GM18505 (cell line): ENCODE results near the gene ADIPOQ.
"Not testable (repeated sequence)": the region's sequence is repeated elsewhere in the genome, so short reads cannot be mapped to it uniquely, and the experiment has no call there.

Experiments
- ATAC-seq: cut with Tn5 transposase; IDR thresholded peaks from one replicate; pipeline ENCODE4 v1.9.1; 2021; ENCODE audit not compliant: unreplicated experiment
- POLR2A ChIP-seq: IDR thresholded peaks from 4 replicates; pipeline ENCODE4 v1.6.1; 2011; ENCODE audit warnings: borderline replicate concordance; ENCODE audit not compliant: insufficient read depth, insufficient read length; ENCODE audit errors: extremely low read depth

ADIPOQ gene

GRCh38 chr3:186842426-186843038 lies at the start of gene ADIPOQ:
TSS of gene ADIPOQ (plus strand) at chr3:186842710. CDS start at chr3:186853059, 10,349 bp downstream.
- TF ChIP-seq POLR2A: no peak
- no peak for ATAC-seq

- no peak for TF ChIP-seq POLR2A
- no peak for ATAC-seq
These were observed 44.2 kb upstream of the ADIPOQ start for GRCh38 chr3:186798239-186798874.

GRCh38 chr3:186800285-186800684 lies 42.2 kb upstream of the ADIPOQ start:
- no peak for TF ChIP-seq POLR2A
- ATAC-seq: no peak

GRCh38 chr3:186802701-186803100 lies 39.8 kb upstream of the ADIPOQ start:
- no peak for TF ChIP-seq POLR2A
- ATAC-seq: no peak

- ATAC-seq: not testable (repeated sequence)
These were observed 39.1 kb upstream of the ADIPOQ start for GRCh38 chr3:186803447-186803846.

- ATAC-seq: peak; percentile 91
- peak; percentile 90 for TF ChIP-seq POLR2A
These were observed 36.1 kb upstream of the ADIPOQ start, which contains the start of gene RFC4 for GRCh38 chr3:186806089-186807055. TSS of gene RFC4 (minus strand) at chr3:186806482. CDS start at chr3:186804713, 1,769 bp downstream.

- TF ChIP-seq POLR2A: no peak
- no peak for ATAC-seq
These were observed 35.3 kb upstream of the ADIPOQ start for GRCh38 chr3:186807231-186807630.

GRCh38 chr3:186810336-186810996 lies 32.0 kb upstream of the ADIPOQ start:
- no peak for TF ChIP-seq POLR2A
- ATAC-seq: no peak

GRCh38 chr3:186811313-186811712 lies 31.2 kb upstream of the ADIPOQ start:
- ATAC-seq: not testable (repeated sequence)

- no peak for TF ChIP-seq POLR2A
- ATAC-seq: no peak
These were observed 28.4 kb upstream of the ADIPOQ start for GRCh38 chr3:186814100-186814499.

GRCh38 chr3:186815435-186815834 lies 27.1 kb upstream of the ADIPOQ start:
- no peak for TF ChIP-seq POLR2A
- ATAC-seq: no peak

- no peak for ATAC-seq
- TF ChIP-seq POLR2A: no peak
These were observed 24.0 kb upstream of the ADIPOQ start for GRCh38 chr3:186818516-186818915.

GRCh38 chr3:186818956-186819355 lies 23.6 kb upstream of the ADIPOQ start:
- no peak for TF ChIP-seq POLR2A
- ATAC-seq: no peak

- no peak for TF ChIP-seq POLR2A
- no peak for ATAC-seq
These were observed 20.8 kb upstream of the ADIPOQ start for GRCh38 chr3:186821429-186822387.

GRCh38 chr3:186822388-186822759 lies 20.1 kb upstream of the ADIPOQ start:
- not testable (repeated sequence) for ATAC-seq
